BJ (cell line): ENCODE results near the gene CTNNA2. TPM values are rescaled to one million over a fixed set of nuclear protein-coding genes. Genes with fewer than 3 reads are reported as not detected.

Source experiments
- CTCF ChIA-PET: fragments of 350-600 bp; formaldehyde crosslinking; extraction: SDS; loops from one replicate; lab custom pipeline; 2021; ENCODE audit warnings: antibody characterized with exemption, inconsistent platforms; lab: Yijun Ruan, JAX
- POLR2A ChIA-PET: fragments of 300-600 bp; sonication (Branson Sonifier 250); formaldehyde crosslinking; extraction: SDS; loops from one replicate; lab custom pipeline; 2021; ENCODE audit warnings: antibody characterized with exemption; lab: Charles Lee
- DNase-seq: peaks from one replicate; pipeline ENCODE4 v3.0.0-alpha.2; 2011; ENCODE audit warnings: low read depth
- H3K27me3 ChIP-seq: 2 replicates; pipeline ENCODE4 v1.6.0; 2011; ENCODE audit warnings: low read length; ENCODE audit not compliant: control insufficient read depth, insufficient read depth
- H3K36me3 ChIP-seq: 2 replicates; pipeline ENCODE4 v1.5.1; 2011; ENCODE audit warnings: low read length; ENCODE audit not compliant: control insufficient read depth, insufficient read depth
- H3K4me3 ChIP-seq: 2 replicates; pipeline ENCODE4 v1.5.1; 2011; ENCODE audit warnings: low read depth, mild to moderate bottlenecking, control low read depth, low read length
- CTCF ChIP-seq: IDR thresholded peaks from 2 replicates; pipeline ENCODE4 v1.5.1; 2011; ENCODE audit warnings: low read depth, mild to moderate bottlenecking, control low read depth, inconsistent platforms, low read length, moderate library complexity; ENCODE audit not compliant: insufficient read depth
- polyA plus RNA-seq: library from polyadenylated mRNA; depleted of rRNA; stranded (reverse); fragments of >200 nt; gene quantifications from 2 replicates; pipeline ENCODE4 v1.2.3, GENCODE V29; 2011

Gene CTNNA2
- polyA plus RNA-seq, 1 experiment: not detected

- ChIA-PET POLR2A (no interaction called here), CTCF (no interaction called here)
- DNase-seq: no peak
- H3K36me3 ChIP-seq: no peaks in the 10 kb centered on the region
- no peak overlapping the region for H3K4me3 ChIP-seq
- no peaks in the 10 kb centered on the region for H3K27me3 ChIP-seq
- TF ChIP-seq CTCF: no peak
These were observed 1125.9 kb downstream of the CTNNA2 start for GRCh38 chr2:80638783-80639182.

GRCh38 chr2:80642465-80642864 lies 1129.6 kb downstream of the CTNNA2 start:
- POLR2A ChIA-PET: no interaction called here
- Histone ChIP-seq H3K36me3 (no peaks in the 10 kb centered on the region), H3K4me3 (no peak overlapping the region), H3K27me3 (no peaks in the 10 kb centered on the region)
- no peak for TF ChIP-seq CTCF
- CTCF ChIA-PET: no interaction called here
- DNase-seq: no peak

- H3K36me3 ChIP-seq: no peaks in the 10 kb centered on the region
- POLR2A ChIA-PET: no interaction called here
- TF ChIP-seq CTCF: no peak
These were observed 1130.7 kb downstream of the CTNNA2 start for GRCh38 chr2:80643598-80643997.

GRCh38 chr2:80651435-80651834 lies 1138.6 kb downstream of the CTNNA2 start:
- Histone ChIP-seq H3K27me3 (no peaks in the 10 kb centered on the region), H3K4me3 (no peak overlapping the region), H3K36me3 (no peaks in the 10 kb centered on the region)
- ChIA-PET POLR2A (no interaction called here), CTCF (no interaction called here)
- no peak for TF ChIP-seq CTCF
- DNase-seq: no peak

More at GRCh38 chr2:80643598-80643997, 1130.7 kb downstream of the CTNNA2 start:
- Histone ChIP-seq H3K27me3 (no peaks in the 10 kb centered on the region), H3K4me3 (no peak overlapping the region)
- CTCF ChIA-PET: no interaction called here
- DNase-seq: no peak

- DNase-seq: no peak
- no peaks in the 10 kb centered on the region for H3K36me3 ChIP-seq
- no peak overlapping the region for H3K4me3 ChIP-seq
- no peaks in the 10 kb centered on the region for H3K27me3 ChIP-seq
- TF ChIP-seq CTCF: no peak
- ChIA-PET POLR2A (no interaction called here), CTCF (no interaction called here)
These were observed 1142.4 kb downstream of the CTNNA2 start for GRCh38 chr2:80655265-80655664.
